ENCODE data around the gene DLGAP4.

GRCh38 chr20:36264426-36265246 is 41.5 kb upstream of the DLGAP4 start:
- no peak for TF ChIP-seq EZH2phosphoT487 (IDR thresholded peaks at IDR 0.05; ENCODE audit: borderline replicate concordance, low read depth)
- no peak for TF ChIP-seq ZBTB33 (IDR thresholded peaks at IDR 0.05; ENCODE audit: borderline replicate concordance, low read depth)
- TF ChIP-seq FOXM1 (IDR thresholded peaks at IDR 0.05; ENCODE audit: low read depth) = no peak
- TF ChIP-seq CTCF (IDR thresholded peaks at IDR 0.05) = no peak
- TF ChIP-seq POLR2AphosphoS5 (IDR thresholded peaks at IDR 0.05; ENCODE audit: low read depth, low read length) = no peak
- no peak for TF ChIP-seq REST (IDR thresholded peaks at IDR 0.05; ENCODE audit: low read depth, low read length)
- no peak for TF ChIP-seq RCOR1 (IDR thresholded peaks at IDR 0.05; ENCODE audit: low read length)
- no peak for TF ChIP-seq YY1 (IDR thresholded peaks at IDR 0.05; ENCODE audit: low read depth)
- TF ChIP-seq EP300 (IDR thresholded peaks at IDR 0.05; ENCODE audit: borderline replicate concordance in 1 of 2, low read depth in 1 of 2, low read length in 1 of 2) = no peak
- TF ChIP-seq RAD21 (IDR thresholded peaks at IDR 0.05; ENCODE audit: low read length) = no peak

All from SK-N-SH (cell line).